Epithelial cell of esophagus (primary cell): ENCODE data around the gene FAP.

Experiments used
- DNase-seq: peaks from one replicate; pipeline ENCODE4 v3.0.0; 2010; ENCODE audit warnings: low read depth
- H3K4me3 ChIP-seq: 2 replicates; pipeline ENCODE4 v1.5.1; 2011; ENCODE audit warnings: mild to moderate bottlenecking, low read length, control low read depth
- TF ChIP-seq, protein P1 (sequence below): IDR thresholded peaks from 2 replicates; pipeline ENCODE4 v1.5.1; 2011; ENCODE audit warnings: low read depth, mild to moderate bottlenecking, low read length, control low read depth, inconsistent platforms; ENCODE audit not compliant: insufficient read depth; ENCODE audit errors: missing control alignments

FAP gene

GRCh38 chr2:162166174-162166573 is 77.1 kb downstream of the FAP start:
- no peak for DNase-seq
- TF ChIP-seq, protein P1, sequence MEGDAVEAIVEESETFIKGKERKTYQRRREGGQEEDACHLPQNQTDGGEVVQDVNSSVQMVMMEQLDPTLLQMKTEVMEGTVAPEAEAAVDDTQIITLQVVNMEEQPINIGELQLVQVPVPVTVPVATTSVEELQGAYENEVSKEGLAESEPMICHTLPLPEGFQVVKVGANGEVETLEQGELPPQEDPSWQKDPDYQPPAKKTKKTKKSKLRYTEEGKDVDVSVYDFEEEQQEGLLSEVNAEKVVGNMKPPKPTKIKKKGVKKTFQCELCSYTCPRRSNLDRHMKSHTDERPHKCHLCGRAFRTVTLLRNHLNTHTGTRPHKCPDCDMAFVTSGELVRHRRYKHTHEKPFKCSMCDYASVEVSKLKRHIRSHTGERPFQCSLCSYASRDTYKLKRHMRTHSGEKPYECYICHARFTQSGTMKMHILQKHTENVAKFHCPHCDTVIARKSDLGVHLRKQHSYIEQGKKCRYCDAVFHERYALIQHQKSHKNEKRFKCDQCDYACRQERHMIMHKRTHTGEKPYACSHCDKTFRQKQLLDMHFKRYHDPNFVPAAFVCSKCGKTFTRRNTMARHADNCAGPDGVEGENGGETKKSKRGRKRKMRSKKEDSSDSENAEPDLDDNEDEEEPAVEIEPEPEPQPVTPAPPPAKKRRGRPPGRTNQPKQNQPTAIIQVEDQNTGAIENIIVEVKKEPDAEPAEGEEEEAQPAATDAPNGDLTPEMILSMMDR = no peak
- no peak overlapping the region for H3K4me3 ChIP-seq

DNA sequence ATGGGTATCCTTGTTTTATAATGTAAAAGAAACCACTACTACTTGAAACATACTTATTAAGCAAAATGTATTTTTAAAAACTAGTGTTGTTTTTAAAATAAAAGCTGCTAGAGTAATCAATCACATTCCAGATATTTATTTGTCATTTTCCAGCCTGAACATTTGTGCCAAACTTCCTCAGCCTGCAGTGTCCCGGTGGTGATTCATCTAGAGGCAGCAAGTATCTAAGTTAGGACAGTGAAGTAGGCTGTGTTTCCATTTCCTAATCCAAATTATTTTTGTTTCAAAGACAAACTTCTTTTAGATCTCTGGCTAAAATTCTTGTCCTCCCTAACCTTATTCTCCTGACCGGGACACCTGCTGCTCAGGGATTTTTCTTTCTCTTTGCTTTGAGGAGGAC is 78.4 kb downstream of the FAP start:
- no peak overlapping the region for H3K4me3 ChIP-seq
- no peak for DNase-seq
- TF ChIP-seq, protein P1 = no peak

- no peak overlapping the region for H3K4me3 ChIP-seq
- TF ChIP-seq, protein P1 = no peak
- no peak for DNase-seq
Observed at GRCh38 chr2:162159446-162159845, 83.8 kb downstream of the FAP start.

DNA sequence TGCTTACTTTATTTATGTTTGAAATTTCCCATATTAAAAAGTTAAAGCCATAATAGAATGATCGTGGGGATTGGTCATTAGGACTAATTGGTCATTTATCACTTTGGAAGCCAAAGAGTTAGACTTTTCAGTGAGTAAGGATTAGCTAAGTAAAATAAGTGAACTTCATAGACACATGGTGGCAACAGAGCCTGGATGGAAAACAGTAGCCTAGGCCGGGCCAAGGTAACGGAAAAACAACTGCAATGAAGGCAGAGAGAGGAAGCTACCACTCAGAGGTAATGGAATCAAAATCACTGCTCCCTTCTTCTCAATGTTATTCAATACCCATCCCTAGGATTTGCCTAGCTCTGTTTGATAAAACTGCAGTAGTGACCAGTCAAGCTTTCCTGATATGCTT is 87.1 kb downstream of the FAP start:
- DNase-seq = no peak

GRCh38 chr2:162155093-162155492 is 88.2 kb downstream of the FAP start:
- TF ChIP-seq, protein P1 = peak; percentile 27
- DNase-seq = no peak
- no peak overlapping the region for H3K4me3 ChIP-seq

More for the DNA sequence above, 87.1 kb downstream of the FAP start:
- H3K4me3 ChIP-seq = no peak overlapping the region
- TF ChIP-seq, protein P1 = no peak

GRCh38 chr2:162153608-162154224 is 89.5 kb downstream of the FAP start:
- DNase-seq = peak; percentile 77

More at GRCh38 chr2:162153608-162154224, 89.5 kb downstream of the FAP start:
- H3K4me3 ChIP-seq = no peak overlapping the region
- TF ChIP-seq, protein P1 = peak; percentile 95
